GM19193 (cell line): ENCODE data around the gene ABHD1.

ENCODE experiments used
- POLR2A ChIP-seq: IDR thresholded peaks from 4 replicates; pipeline ENCODE4 v1.6.1; 2011; ENCODE audit not compliant: insufficient read depth, insufficient read length; ENCODE audit errors: extremely low read depth

The ABHD1 gene

DNA sequence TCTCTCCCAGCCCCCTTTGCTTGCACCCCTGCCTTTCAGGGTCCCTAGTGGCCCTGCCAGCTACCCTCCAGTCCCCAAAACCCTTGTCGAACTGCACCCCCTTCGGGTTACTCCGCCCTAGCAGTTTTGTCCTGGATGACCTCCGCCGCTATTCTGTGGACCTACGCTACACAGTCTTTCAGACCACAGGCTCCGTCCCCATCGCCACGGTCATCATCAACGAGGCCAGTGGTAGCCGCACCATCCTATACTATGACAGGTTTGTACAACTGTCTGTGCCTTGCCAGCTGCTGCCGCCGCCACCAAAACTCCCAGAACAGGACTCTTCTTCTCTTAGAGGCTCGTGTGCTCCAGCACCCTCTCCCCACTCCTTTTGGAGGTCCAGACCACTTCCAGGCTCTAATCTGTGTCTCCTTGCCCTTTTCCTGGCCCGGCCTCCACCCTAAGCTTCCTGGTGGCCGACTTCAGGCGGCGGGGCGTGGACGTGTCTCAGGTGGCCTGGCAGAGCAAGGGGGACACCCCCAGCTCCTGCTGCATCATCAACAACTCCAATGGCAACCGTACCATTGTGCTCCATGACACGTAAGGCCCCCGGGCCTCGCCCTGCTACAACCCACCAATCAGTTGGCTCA lies 29.1 kb upstream of the ABHD1 start:
- TF ChIP-seq POLR2A = no peak

DNA sequence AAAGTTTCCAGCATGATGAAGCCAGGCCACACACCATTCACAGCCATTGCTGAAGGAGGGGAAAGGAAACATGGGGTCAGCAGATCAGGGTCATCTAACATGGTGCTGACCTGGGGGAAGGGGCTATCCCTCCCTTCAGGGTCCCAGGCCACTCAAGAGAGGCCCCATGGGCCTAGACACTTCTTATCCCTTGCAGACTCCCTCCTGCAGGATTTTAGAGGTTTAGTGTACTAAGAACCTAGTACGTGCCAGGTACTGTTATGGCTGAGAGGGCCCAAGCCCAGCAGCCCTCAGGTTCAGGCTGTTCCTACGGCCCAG lies 28.2 kb upstream of the ABHD1 start:
- TF ChIP-seq POLR2A = no peak

DNA sequence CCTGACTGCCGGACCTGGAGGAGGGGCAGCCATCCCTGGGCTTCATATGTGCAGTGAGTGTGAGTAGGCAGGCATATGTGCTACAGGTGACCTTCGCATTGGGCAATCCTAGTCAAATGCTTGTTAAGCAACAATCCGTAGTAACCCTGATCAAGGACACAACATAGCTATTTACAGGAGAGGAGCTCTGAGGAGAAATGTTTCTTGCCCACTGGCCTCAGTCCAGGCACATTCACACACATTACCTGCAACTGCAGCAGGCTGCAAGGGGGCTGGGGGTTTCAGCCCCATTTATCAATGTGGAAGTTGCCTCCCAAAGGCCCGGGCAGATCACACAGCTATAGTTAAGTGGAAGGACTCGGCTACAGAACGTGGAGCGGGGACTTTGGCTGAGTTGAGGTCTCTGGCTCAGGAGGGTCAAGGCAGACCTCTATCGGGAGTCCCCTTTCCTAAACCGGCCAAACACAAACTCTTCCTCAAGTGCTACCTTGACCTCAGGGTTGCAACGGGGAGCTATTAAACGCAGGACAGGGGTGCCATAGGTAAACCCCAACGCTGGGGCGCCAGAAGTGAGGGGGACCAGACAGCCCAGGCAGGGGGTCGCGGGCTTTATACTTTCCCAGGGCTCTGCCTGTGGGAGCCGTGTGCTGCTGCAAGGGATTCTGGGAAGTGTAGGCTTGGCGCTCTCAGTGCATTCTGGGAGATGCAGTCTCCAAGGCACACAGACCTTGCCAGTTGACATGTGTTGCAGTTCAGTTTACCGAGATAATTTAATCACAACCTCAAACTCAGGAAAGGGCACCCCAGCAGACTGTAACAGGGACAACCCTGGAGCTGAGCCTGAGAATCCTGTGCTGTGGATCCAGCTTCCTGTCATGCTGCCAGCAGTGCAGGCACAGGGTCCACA lies 27.6 kb upstream of the ABHD1 start:
- TF ChIP-seq POLR2A = peak; percentile 34

DNA sequence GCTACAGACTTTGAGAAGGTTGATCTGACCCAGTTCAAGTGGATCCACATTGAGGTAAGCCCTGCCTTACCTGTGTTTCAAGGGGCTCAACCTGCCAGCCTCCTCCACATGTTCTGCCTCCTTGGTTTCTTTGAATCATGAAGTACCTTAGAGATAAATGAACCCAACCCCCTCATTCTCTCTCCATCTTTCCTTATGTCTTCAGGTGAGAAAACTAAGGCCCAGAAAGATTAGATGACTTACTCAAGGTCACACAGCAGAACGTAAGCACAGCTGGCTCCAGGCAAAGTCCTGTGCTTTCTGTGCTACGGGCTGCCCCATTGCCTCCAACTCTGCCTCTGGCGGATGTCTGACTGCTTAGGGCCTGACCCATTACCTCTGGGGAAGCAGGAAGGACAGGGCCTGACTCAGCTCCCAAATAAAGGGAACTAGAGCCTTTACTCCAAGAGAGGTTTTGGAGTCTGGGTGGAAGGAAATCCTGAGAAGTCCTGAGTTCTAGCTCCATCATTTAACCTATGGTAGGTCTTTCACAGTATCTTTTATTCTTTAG lies 26.8 kb upstream of the ABHD1 start:
- no peak for TF ChIP-seq POLR2A

DNA sequence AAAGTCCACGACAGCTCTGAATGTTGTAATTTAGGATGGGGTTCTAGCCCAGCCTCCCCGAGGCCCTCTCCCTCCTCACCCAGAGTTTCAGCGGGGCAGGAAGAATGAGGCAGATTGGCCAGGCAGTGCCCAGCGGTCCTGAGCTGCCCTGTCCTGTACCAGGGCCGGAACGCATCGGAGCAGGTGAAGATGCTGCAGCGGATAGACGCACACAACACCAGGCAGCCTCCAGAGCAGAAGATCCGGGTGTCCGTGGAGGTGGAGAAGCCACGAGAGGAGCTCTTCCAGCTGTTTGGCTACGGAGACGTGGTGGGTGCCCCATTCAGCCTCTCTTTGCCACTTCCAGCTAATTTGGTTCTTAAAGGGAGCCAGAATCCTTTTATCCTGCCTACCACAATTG lies 26.3 kb upstream of the ABHD1 start:
- no peak for TF ChIP-seq POLR2A

DNA sequence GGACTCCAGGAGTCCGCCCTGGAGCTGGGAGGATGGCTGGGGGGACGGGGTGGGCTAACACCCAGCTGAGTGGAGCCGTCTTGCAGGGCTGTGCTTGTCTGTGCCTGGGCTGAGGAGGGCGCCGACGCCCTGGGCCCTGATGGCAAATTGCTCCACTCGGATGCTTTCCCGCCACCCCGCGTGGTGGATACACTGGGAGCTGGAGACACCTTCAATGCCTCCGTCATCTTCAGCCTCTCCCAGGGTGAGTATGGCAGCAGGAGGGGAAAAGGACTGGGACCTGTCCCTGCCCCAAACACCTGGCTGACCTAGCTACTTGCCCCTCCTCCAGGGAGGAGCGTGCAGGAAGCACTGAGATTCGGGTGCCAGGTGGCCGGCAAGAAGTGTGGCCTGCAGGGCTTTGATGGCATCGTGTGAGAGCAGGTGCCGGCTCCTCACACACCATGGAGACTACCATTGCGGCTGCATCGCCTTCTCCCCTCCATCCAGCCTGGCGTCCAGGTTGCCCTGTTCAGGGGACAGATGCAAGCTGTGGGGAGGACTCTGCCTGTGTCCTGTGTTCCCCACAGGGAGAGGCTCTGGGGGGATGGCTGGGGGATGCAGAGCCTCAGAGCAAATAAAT lies 24.2 kb upstream of the ABHD1 start:
- TF ChIP-seq POLR2A = no peak

DNA sequence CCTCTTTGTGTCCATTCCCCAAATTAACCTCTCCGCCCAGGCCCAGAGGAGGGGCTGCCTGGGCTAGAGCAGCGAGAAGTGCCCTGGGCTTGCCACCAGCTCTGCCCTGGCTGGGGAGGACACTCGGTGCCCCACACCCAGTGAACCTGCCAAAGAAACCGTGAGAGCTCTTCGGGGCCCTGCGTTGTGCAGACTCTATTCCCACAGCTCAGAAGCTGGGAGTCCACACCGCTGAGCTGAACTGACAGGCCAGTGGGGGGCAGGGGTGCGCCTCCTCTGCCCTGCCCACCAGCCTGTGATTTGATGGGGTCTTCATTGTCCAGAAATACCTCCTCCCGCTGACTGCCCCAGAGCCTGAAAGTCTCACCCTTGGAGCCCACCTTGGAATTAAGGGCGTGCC lies 23.6 kb upstream of the ABHD1 start:
- no peak for TF ChIP-seq POLR2A

DNA sequence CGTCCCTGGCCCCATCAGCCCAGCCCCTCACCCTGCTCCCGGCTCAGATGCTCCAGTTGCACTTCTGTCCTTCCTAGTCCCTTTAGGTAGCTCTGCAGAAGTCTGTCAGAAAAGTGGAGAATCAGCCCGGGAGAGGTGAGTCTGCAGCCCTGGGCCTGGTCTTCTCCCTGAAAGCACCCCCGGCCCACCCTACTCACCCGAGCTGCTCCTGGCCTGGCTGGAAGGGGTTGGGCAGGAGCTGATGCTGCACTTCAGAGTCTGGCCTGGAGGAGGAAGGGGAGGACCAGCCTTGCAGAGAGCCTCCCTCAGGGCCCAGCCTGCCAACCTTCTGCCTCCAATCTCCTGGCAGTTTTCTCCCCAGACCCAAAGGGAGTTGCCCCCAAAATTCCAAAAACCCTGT lies 21.3 kb upstream of the ABHD1 start:
- TF ChIP-seq POLR2A = no peak

DNA sequence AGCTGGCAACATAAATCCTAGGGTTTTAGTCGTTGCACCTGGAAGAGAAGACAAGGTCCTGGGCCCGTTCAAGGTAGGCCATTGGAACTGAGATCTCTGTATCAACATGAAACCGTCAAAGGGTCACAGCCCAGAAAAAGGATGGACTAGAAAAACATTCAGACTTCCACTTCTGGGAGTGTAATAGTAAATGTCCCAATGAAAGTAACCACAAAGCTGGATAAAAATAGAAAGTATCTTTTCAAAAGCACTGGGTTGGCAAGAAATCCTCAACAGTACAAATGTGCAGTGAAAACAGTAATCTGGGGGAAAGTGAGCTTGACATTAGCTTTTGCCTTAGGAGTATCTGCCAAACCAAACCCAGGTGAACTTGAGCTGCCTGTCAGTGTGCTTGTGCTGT lies 17.6 kb upstream of the ABHD1 start:
- no peak for TF ChIP-seq POLR2A

DNA sequence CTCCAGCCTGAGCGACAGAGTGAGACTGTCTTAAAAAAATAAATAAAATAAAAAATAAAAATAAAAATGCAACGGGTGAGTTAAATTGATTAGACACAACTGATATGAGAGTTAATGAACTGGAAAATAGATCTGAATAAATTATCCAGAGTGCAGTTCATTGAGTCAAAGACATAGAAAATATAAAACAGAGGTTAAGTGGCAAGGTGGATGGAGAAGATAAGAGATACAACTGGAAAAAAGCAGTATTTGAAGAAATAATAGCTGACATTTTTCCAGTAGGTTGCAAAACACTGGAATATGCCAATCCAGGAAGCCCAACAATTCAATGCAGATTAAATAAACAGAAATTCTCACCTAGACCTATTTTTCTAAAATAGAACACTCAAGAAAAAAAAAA lies 15.4 kb upstream of the ABHD1 start:
- TF ChIP-seq POLR2A = no peak

DNA sequence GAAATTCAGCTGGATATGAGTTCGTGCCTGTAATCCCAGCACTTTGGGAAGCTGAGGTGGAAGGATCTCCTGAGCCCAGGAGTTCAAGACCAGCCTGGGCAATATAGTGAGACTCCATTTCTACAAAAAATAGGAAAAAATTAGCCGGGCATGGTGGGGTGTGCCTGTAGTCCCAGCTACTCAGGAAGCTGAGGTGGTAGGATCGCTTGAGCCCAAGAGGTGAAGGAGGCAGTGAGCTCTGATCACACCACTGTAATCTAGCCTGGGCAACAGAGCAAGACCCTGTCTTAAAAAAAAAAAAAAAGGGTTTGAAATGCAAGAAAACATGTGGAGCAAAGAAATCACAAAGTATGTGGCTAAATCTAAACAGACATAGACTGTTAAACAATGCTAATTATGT lies 14.5 kb upstream of the ABHD1 start:
- no peak for TF ChIP-seq POLR2A

DNA sequence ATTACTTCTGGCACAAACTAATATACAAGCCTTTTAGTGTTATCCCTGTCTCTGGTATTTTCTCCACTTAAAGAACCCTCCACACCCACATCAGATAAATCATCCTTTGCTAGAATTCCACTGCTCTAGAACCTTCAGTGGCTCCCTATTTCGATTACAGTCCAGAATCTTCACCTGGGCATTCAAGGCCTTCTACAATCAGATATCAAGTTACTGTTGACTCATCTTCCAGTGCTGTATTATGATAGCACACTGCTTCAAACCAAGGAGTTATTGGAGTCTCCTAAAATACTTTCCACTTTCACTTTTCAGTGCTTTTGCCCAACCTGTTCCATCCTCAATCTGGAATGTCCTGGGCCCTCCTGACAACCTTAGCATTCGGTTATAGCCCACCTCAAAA lies 8.1 kb upstream of the ABHD1 start:
- no peak for TF ChIP-seq POLR2A

DNA sequence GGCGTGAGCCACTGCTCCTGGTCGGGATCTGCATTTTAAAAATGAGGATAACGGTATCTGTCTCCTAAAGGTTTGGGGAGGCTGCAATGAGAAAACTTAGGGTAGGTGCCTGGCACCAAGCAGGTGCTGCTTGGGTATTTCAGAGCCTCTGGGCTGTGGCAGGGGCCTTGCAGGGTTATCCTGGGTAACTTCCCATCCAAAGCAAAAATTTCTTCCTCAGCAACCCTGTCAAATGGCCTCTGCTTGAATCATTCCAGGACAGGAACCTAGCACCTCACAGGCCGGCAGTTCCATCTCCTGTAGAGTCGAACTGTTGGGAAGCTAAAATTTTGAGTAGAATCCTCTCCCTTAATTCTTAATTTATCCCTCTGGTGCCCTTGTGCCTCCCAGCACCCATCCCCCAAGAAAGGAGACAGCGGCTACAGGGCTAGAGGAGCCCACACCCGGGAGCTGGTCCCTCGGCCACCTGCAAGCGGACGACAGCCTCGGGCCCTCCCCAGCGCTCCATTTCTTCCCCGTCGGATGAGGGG lies 5.6 kb upstream of the ABHD1 start:
- TF ChIP-seq POLR2A = no peak

DNA sequence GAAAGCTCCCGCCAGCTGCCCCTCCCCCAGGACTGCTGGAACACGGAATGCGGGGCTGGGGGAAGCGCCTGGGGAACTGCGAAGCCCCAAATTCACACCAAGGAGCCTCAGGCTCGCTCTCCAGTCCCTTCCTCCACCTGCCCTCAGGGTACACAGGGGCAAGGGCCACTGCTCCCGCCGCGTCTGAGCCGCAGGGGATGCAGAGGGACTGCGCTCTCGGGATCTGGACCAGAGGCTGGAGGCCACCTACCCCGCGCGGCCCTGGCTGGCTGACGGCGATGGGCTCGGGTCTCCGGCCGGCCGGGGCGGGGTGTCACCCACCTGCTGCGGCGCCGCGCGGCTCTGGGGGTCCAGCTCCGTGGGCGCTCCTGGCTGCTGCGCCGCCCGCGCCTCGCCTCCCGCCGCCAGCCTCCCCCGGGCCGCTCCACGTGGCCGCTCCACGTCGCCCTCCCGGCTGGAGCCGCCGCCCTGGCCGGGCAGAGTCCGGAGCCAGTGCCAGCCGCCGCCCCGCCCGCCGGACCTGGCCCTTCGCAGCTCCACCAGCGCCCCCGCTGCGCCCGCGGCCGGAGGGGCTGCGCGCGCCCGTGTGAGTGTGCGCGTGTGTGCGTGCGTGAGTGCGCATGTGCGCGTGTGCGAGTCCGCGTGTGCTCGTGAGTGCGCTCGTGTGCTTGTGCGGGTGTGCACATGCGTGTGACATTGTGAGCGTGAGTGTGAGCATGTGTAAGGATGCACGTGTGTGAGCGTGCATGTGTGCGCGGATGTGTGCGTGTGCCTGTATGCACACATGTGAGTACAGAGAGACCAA lies 4.9 kb upstream of the ABHD1 start, which contains the start of gene CGREF1:
Gene CGREF1, minus strand, starts transcription at position 604 of the 805 bp plus-strand sequence. CDS start 14,762 bp downstream, outside the sequence.
- TF ChIP-seq POLR2A = no peak
